HG02943 (cell line): ENCODE results near the gene MCF2L.
"Not testable (repeated sequence)": the region's sequence is repeated elsewhere in the genome, so short reads cannot be mapped to it uniquely, and the experiment has no call there.

Source experiments
- ATAC-seq: cut with Tn5 transposase; IDR thresholded peaks from one replicate; pipeline ENCODE4 v1.9.1; 2021; ENCODE audit warnings: mild to moderate bottlenecking, low read depth, moderate library complexity; ENCODE audit not compliant: unreplicated experiment

Gene MCF2L

DNA sequence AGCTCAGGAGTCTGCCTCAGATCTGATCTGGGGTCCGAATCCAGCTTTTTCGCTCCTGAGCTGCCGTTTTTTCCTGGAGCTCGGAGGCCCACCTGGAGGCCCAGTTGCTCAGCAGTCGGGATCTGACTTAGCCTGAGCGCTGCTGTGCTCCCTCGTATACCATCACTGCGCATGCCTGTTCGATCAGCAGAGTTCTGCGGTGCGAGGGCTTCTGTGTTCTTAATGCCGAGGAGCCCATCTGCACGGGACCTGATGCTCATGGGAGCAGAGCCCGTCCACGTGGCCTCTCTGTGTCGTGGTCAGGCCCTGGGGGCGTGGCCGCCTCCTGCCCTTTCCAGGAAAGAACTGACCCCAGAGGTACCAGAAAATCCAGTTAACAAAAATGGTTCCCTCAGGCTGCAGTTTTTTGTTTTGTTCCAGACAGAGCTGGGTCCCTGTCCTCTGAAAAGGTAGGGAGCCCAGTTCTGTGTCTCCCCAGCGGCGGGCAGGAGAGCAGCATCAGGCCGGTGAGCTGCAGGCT is 57.4 kb downstream of the MCF2L start:
- no peak for ATAC-seq

- no peak for ATAC-seq
These were observed 58.1 kb downstream of the MCF2L start for GRCh38 chr13:113027095-113027494.

DNA sequence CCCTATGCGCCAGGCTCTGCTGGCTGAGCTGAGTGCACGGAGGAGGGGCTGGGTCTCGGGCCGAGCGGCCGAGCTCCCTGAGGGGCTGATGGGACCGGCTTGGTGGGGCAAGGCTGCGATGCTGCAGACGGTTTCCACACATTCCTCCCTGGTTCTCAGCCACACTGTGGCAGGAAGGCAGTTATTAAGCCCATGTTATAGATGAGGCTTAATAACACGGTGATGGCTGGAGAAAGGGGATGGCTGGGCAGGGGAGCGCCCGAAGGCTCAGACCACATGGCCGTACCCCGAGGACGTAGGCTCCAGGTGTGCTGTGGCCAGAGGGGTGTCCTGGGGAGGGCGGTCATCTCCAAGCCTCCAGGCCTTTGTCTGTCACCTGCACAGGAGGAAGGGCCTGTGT is 58.6 kb downstream of the MCF2L start:
- ATAC-seq: no peak

DNA sequence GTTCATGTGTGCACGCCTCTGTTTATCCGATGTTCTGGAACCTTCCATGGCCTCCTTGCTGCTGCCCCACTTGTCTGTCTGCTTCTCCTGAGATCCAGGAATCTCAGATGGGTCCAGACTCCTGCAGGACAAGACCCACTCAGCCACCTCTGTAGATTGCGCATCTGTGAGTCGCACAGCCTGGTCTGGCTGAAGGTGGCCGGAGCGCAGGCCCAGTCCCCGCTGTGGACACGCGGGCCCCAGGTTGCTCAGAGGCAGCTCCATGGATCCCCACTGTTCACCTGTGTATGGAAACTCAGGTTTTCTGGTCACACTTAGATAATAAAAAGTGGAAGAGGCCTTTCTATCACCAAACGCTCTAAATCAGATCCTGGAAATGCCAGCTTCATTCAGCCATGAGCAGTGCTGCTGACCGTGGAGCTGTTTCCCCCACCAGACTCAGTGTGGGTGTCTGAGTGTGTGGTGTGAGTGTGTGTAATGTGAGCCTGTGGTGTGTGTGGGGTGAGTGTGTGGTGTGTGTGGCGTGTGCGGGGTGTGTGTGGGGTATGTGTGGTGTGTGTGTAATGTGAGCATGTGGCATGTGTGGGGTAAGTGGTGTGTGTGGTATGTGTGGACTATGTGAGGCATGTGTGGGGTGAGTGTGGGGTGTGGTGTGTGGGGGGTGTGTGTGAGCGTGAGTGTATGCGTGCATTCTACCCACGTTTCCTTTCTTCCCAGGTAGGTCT is 59.5 kb downstream of the MCF2L start:
- ATAC-seq: no peak

GRCh38 chr13:113029061-113029445 is 60.0 kb downstream of the MCF2L start:
- no peak for ATAC-seq

DNA sequence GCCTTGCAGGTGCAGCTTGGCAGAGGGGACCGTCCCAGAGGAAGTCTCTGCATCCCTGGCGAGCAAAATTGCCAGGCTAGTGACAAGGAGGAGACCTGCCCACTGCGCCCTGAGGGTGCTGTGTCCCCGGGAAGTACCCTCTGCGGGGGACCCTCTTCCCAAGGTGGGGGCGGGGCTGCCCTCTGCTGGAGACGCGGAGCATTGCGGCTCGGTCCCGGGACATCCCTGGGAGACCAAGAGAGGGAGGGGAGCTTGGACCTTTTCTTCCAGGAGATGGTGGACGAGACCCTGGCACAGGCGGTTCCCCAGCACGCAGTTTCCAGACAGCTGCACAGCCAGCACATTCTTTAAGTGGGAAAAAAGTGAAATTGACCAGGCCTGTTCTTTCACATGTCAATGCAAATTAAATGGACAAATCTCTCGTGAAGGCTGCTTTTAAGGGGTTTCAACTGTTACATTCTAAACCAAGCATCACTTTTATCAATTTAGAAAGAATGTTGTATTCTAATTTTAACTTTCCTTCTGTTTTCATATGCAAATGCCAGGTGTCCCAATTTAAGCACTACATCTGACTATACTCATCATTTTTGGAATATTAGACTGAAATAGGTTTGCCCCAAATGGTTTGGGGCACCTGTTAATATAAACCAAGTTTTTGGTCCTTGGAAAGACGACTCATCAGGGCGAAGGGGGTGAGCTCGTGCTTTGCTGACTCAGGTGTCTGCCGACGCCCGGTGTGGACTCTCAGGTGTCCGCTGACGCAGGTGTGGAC is 60.7 kb downstream of the MCF2L start:
- ATAC-seq: no peak

GRCh38 chr13:113030259-113030640 is 61.2 kb downstream of the MCF2L start:
- not testable (repeated sequence) for ATAC-seq

GRCh38 chr13:113031465-113031864 is 62.5 kb downstream of the MCF2L start:
- no peak for ATAC-seq

DNA sequence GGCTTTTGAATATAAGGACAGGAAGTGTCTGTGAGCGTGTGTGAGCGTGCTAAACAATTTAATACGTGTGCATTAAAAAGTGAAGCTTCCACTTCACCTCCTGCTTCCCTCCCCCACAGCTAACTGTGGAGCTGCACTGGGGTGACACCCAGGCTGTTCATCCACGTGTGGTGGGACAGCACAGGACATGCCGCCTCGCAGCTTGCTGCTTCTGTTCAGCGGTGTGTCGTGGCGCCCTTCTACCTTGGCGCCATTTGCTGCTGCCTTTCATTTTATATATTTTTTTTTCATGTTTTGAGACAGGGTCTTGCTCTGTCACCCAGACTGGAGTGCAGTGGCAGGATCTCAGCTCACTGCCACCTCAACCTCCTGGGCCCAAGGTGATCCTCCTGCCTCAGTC is 63.3 kb downstream of the MCF2L start:
- ATAC-seq: no peak

DNA sequence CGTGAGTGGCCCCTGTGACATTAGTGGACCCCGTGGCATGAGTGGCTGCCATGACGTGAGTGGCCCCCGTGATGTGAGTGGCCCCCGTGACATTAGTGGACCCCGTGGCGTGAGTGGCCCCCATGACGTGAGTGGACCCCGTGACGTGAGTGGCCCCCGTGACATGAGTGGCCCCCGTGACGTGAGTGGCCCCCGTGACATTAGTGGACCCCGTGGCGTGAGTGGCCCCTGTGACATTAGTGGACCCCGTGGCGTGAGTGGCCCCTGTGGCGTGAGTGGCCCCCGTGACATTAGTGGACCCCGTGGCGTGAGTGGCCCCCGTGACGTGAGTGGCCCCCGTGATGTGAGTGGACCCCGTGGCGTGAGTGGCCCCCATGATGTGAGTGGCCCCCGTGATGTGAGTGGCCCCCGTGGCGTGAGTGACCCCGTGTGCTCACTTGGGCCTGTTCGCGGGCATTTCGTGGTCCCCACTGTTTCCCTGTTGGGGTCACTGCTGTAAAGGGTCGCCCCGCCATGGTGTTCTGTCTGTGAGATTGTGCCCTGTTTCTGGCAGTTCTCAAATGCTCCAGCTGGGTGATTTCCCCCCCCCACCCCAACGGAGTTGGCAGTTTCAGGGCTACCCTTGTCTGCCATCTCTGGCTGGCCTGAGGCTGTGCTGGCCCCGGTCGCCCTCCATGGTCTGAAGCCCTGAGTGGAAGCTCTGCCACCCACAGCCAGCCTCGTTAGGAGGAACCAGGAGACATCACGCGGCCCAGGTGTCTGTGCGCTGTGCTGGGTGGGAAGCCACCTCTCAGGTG is 64.2 kb downstream of the MCF2L start:
- no peak for ATAC-seq

GRCh38 chr13:113034451-113035212 is 65.6 kb downstream of the MCF2L start:
- ATAC-seq: no peak

DNA sequence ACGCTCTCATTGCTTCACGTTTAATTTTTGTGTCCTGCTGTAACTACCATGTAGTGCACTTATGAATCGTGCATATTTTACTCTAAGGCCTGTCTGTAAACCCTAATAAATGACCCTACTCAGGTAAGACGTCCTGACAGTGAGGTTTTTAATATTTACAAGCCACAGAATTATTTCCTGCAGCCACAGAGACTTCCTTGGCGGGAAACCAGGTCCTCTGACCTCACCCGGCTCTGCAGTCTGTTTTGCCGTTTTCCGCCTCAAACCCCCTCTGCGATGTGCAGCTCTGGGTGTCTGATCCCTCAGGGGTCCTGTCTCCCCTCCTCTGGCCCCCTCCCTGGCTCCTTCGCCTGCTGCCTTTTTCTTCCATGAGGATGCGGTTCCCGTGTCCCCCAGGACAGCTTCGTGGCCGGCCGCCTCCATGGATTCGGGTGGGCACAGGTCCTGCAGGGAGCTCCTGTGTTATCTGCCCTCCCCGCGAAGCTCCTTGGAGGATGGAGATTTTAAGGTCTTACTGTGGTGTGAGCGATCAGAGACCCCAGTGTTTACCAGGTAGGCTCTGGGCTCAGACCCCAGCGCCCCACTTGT is 66.3 kb downstream of the MCF2L start:
- ATAC-seq: no peak

DNA sequence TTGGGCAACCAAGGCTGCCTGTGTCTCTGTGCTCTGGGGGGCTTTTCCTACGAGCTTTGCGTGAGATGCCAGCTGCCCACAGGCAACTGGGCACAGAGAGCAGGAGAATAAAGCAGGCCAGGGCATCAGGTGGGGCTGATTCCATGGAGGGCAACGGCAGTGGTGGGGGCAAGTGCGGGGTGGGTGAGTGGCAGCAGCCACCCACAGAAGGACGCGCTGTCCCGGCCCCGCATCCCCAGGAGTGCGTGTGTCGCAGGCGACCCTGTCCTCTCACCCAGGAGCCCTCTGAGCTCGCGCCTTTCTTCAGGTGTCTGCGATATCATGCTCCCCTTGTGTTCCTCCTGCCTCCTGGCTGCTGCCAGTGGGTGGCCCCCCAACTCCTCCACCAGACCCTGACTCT is 67.4 kb downstream of the MCF2L start:
- ATAC-seq: no peak

DNA sequence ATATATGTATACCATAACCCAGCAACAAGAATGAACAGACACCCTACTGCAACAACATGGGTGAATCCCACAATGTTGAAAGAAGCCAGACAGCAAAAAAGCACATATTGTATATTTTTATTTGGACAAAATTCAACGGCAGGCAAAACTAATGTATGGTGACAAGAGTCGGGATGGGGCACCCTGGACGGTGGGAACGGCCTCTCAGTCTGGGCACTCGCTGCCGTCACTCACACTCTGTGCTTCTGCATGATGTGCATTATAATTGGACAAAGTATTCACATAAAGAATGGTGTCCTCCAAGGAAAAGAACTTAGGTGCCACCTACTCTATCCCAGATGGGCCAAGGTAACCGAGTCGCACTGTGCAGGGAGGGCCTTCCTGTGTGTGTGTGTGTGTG is 71.0 kb downstream of the MCF2L start:
- ATAC-seq: no peak

GRCh38 chr13:113040597-113041292 is 71.7 kb downstream of the MCF2L start:
- no peak for ATAC-seq

DNA sequence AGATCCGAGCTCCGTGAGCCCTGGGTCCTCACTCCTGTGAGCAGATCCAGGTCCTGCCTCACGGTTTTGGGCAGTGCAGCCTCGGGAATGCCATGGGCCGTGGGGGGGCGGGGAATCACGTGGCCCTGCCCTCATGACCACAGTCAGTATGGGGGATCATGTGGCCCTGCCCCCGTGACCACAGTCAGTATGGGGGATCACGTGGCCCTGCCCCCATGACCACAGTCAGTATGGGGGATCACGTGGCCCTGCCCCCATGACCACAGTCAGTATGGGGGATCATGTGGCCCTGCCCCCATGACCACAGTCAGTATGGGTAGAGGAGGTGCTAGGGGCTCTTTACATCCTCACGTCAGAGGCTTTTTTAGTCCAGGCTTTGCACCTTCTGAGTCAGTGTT is 72.3 kb downstream of the MCF2L start:
- no peak for ATAC-seq

DNA sequence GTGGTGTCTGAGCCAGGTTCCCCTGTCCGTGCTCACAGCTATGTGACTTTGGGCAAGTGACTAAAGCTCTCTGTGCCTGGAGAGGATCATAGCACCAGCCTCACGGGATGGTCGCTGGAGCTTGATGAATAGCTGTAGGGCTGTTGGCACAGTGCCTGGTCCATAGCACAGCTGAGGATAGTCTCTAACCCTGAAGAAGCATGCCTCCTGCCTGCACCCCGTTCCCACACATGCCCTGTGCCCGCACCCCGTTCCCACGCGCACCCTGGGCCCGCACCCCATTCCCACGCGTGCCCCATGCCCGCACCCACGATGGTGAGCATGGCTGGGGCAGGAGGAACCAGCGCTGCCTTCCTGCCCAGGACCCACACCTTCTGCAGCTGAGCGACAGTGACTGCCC is 72.9 kb downstream of the MCF2L start:
- no peak for ATAC-seq

DNA sequence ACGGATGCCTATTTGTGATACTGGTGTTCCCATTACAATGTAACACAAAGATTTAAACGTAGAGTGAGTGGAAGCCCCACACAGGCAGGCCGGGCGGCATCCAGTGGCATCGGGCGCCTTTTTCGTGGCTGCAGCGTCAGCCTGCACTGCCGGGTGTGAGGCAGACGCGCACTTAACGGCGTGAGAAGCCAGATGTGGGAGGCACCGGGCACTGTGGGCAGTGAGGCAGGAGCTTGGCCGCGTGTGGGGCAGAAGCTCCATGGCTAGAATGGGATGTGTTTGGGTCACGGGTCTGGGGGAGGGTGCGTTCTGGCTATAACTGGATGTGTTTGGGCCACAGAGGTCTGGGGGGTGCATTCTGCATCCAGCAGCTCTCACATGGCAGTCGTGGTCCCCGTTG is 73.4 kb downstream of the MCF2L start:
- ATAC-seq: no peak

DNA sequence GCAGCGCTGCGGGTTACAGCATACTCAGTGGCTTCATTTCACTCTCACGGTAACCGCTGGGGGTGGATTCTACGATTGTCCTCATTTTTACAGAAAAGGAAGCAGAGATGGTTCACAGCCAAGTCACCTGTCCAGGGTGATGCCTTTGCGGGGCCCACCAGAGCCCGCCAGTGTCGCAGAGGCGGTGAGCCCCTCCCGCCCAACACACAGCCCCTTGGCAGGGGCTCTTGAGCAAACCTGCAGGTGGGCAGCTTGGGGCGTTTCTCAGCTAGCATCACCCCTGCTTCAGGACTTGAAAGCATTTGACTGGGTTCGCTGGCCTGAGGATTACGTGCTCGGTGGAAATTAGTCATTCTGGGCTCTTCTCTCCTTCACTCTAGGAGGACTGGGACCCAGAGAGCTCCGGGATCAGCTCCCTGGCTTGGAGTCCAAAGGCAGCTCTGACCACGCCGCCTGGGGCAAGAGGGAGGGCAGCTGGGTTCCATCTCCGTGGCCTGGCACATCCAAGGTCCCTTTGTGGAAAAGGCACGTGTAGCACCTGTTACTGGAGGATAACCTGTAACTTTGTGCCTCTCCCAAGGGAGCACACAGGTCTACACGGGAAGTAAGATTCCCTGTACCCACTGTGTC is 74.1 kb downstream of the MCF2L start:
- no peak for ATAC-seq
